GM18870 (cell line): ENCODE data around the gene CDC14B.
A peak's percentile ranks its signal among the peaks of the same experiment; 100 is the strongest.
"Not testable (repeated sequence)": the region's sequence is repeated elsewhere in the genome, so short reads cannot be mapped to it uniquely, and the experiment has no call there.

Experiments used
- ATAC-seq: cut with Tn5 transposase; IDR thresholded peaks from one replicate; pipeline ENCODE4 v1.9.1; 2021; ENCODE audit warnings: moderate library complexity; ENCODE audit not compliant: unreplicated experiment

The CDC14B gene

DNA sequence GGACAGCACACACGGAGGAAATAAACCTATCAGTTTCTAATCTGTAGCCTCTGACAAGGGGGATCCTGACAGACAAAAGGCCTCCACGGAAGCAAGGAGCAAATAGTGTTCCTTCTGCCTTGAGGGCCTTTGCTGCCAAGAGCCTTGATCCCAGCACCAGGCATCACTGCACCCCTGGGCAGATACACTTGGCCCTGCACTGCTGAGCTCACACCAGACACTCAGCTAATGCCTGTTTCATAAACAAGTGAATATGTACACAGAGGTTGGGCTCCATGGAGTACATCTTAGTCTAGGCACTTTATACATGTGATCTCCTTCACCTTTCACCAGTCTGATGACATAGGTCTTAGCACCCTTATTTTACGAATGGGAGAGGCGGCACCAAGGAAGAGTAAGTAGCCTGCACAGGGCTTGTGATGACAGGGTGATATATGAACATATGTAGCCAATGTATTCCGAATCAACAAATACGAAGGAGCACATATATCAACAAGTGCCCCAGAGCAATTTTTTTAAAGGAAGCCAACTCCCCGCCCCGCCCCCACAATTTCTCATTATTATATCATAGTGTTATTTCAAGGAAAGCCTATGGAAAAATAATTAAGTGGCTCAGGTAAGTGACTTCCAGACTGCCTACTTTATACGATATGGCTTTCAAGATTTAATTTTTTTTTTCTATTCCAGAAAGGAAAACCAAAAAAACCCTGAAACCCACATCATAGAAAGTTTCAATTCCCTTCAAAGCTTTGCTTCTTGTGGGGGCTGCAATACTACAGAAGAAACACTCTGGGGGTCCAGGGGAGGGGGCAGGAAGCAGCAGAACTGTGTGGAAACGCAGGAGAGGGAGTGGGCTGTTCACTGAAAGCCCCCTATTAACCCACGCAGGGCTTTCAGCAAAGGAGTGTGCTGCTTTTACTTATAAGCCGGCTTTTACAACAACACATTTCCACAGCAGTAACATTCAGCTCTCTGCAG lies 32.0 kb downstream of the CDC14B start:
- ATAC-seq: no peak

DNA sequence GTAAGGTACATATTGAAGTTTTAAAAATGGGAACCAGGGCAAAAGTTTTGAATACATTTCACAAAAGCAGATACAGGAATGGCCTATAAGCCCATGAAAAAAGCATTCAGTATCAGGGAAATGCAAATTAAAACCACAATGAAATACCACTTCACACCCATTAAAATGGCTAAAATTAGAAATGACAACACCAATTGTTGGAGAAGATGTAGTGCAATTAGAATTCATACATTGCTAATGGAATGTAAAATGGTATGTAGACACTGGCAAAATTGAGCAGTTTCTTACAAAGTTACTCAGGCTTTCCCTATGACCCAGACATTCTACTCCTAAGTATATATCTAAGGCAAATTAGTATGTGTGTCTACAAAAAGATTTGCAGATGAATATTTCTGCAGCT lies 34.2 kb downstream of the CDC14B start:
- no peak for ATAC-seq

- ATAC-seq: not testable (repeated sequence)
Measured at GRCh38 chr9:96582199-96582598, 37.4 kb downstream of the CDC14B start.

DNA sequence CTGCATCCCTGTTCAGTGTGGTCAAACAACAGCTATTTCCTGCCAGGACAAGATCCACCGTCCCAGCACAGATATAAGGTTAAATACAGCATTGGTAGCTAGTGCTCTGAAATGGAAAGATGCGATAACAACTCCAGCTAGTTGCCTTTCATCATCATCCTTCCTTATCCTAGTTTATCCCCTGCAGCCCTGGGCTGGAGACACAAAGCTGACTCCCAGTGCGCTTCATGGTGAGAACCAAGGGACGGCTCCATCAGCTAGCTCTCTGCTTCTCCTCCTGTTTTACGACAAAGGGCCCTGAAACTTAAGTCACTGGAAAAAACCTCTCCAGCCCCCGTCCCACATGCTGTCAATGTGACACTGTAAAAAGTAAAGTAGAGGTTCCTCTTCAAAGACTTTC lies 37.9 kb downstream of the CDC14B start:
- no peak for ATAC-seq

DNA sequence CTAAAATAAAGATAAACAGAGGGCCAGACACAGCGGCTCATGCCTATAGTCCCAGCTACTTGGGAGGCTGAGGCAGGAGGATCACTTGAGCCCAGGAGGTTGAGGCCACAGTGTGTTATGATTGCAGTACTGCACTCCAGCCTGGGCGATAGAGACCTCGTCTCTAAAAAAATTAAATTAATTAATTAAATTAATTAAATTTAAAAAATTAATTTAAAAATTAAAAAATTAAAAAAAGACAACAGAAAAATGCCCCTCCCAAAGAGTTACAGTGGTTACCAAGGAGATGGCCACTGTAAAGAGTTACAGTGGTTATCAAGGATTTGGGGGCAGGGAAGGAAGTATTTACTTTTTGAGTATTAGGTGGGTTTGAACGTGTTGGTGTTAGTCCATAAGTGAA lies 38.3 kb downstream of the CDC14B start:
- no peak for ATAC-seq

GRCh38 chr9:96574931-96575351 lies 44.7 kb downstream of the CDC14B start:
- ATAC-seq: no peak

DNA sequence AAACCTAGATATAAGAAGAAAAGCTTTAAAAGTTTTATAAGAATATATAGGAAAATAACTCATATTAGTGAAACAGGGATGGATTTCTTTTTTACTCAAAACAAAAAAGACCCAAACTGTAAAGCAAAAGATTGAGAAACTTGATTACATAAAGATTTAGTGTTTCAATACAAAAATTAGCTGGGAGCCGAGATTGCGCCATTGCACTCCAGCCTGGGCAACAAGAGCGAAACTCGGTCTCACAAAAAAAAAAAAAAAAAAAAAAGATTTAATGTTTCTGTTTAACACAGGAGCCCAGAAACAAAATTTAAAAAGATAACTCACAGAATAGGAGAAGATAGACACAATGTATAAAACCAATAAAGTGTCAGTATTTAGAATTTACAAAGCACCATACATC lies 45.2 kb downstream of the CDC14B start:
- ATAC-seq: no peak

- peak; percentile 24 for ATAC-seq
Measured at GRCh38 chr9:96567203-96567700, 52.4 kb downstream of the CDC14B start.

DNA sequence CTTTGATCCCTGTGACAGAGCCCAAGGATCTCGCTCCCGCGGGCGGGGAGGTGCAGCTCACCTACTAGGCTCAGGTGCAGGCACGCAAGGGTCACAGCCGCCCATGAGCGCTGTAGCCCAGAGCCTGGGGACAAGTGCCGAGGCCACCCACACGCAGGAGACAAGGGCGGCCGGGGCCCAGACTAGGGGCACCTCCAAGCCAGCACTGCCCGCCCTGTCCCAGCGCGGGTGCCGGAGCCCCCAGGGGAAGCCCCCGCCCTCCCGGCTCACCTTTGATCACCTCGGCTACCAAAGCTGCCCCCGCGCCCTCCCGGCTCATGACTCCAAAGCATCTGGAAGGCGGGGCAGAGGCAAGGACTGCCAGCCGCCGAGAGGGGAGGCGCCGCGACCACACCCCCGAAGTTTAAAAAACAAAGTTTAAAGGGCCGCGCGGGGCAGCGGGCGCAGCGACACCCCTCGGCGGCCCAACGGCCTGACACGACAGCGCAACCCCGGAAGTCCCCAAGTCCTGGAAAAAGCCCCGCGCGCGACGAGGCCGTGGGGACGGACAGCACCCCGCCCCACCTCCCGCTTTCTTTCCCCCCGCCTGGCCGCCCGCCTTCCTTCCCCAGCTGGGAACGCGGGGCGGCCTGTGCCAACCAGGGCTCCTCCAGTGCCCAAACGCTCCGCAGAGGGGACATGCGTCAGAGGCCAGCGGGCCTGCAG lies 53.0 kb downstream of the CDC14B start:
- ATAC-seq: peak; percentile 65

DNA sequence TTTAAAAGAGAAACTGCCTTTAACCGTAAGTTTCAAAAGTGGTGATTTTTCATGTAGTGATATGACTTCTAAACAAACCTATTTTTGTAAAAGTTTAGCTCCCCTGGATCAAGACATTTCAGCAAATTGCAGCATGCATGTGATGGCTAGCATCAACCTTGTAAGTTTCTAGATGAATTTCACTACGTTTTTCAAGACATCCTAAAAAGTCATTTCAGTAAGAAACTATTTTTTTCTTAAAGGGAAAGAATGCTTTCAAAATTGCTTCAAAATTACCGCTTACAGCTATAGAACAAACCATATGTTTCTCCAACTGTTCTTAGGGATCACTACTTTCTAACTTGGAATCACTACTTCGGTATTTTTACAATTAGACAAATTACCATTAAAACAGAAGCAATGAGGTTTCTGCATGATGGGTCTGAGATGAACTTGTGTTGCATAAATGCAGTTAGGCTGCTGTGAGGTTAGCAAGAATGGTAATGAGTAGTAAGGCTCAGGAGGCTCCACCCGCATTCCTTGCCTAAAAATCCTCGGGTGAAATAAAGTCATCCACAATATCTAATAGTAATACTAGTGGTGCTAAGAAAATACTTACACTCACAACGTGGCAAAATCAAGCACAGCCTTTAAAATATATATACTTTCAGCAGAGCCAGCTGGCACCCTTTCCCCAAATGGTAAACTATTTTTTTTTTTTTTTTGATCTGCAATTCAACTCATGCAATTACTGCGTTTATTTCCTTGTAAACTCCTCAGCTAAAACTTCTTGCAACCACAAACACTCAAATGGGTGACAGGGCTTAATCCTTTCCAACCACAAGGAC lies 53.8 kb downstream of the CDC14B start:
- no peak for ATAC-seq

DNA sequence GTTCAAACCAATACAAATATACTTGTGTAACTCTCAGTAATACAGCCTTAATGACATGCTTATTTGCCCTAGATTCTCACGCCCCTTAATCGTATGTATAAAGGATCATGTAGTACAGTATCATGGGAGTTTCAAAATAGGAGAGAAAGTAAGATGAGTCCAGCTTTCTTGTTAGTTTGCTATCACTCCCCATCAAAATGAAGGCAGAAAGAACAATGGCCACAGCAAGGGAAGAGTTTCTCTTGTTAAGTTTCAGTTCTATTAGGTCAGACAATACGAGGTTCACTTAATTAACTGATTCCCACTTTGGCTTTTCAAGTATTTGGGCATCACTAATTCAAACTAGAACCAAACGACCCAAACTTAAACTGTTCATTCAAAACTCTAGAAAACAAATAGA lies 55.4 kb downstream of the CDC14B start:
- ATAC-seq: no peak

DNA sequence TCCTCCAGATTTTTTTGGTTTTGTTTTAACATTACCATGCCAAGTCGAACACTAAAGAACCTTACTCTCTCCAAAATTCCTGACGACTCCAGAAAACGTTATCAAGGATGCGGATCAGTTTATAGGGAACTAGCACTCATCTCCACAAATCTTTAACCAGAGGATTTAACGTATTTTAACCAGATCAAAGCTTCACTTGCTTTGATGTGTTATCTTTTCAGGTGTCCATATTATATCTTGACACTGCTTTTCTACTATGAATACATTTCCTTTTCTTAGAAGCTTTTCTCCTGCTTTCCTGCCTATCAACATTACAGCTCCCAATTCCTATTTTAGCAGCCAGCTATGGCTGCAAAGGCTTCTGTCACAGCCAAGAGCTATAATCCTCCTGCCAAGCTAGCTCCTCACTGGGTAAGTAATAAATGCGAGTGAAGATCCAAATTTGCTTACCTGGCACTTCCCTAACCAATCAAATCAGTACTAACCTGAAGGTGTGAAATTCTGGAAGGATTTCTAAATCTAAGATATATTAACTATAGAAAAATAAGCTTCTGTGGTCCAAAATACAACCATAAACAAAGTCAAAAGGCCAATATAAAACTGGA lies 60.2 kb downstream of the CDC14B start:
- no peak for ATAC-seq

DNA sequence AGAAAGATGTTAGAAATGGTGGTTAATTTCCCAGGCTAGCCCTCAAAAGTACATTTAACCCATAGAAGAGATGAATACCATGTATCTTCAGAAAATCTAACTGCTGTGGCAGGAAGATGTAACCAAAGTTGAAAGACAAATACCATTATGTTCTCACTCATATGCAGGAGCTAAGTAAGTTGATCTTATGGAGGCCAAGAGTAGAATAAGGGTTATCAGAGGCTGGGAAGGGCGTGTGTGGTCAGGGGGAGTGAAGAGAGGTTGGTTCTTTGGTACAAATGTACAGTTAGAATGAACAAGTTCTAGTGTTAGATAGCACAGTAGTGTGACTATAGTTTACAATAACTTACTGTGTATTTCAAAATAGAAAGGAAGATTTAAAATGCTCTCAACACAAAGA lies 61.7 kb downstream of the CDC14B start:
- no peak for ATAC-seq

DNA sequence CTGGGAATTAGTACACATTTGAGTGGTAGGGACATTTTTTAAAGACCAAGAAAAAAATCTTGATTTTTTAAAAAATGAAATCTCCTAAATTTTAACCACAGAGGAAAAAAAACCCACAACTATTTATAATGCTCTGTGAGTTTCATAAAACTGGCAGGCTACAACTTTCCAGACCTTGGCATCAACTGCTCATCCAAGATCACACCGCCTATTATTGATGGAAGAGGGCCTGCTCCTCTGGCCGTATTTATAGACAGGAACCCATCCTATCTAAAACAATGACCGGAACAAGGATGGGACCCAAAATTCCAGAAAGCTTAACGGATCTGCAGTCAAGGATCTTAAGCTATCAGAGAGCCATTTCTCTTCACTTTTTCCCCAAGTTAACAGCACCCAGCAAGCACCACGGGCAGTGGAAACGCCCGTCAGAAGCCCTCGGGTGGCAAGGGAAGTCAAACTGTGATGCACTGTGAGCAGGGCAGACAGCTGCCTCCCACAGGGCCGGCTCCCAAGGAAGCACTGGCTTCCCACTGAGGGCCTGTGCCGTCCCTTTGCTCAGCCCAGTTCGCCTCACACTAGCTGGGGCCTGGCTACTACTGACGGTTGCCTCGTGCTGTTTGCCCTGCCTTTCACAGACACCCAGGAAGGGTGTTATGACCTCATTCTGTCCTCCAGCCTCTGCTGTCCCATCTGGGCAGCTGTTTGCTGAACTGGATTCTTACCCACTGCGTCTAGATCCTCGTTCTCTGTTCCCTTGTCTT lies 62.8 kb downstream of the CDC14B start:
- ATAC-seq: no peak

DNA sequence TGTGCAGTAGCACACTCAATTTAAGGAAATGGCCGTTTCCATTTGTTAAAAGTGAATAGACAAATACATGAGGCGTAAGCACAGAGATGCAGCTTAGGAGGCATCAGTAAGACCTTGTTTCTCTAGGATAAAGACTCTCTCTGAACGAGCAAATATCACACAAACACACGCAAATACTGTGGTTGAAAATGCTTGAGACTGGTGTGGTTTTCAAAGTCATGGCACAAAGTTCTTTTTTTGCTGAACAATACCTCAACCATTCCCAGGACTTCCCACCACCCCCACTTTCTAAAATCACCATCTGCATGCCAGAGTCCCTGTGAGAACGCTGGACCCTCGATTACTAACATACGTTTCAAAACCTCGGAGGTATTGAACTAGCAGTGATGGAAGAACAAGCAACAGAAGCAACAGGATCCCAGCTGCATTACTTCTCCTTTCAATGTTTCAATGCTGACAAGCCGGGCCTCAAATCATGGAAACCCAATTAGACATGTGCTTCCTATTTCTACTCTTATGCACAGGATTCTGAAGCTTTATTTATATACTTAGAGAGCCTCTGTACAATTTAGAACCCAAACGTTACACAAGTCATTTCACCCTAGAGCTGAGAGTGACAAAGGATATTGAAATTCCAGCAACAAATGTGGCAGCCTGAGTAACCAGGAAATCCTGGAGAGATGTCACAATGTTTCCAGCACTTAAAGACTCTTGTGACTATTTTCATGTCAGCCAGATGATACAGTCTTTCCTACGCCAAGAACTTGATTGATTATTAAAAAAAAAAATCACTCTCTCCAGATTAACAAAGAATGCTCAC lies 63.9 kb downstream of the CDC14B start:
- no peak for ATAC-seq

DNA sequence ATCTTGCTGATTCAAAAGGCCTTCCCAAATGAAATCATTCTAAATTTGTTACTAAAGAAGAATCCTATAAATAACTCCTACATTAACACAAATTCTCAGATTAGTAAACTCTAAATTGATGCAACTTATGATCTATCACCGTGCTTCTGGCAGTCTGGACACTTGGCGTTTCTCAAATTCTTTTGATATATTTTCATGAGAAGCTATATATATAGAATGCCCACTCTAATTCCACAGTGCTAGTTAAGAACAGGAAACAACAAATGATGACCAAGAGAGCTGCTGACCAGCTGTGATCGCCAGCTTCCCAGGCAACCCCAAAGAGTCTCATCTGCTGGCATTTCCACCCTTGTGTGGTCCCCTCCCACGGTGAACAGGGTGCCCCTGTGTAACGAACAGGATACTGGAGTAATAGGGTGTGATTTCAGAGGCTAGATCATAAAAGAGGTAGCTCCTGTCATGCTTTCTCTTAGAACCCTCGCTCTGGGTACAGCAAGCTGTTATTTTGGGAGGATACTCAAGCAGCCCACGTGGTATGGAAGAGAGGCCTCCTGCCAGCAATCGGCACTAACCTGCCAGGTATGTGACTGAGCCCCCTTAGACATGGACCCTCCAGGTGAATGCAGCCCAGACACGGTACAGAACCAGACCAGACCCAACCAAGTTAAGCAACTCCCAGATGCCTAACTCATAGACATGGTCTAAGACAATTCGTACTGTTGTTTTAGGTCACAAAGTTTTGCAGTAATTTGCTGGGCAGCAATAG lies 64.7 kb downstream of the CDC14B start:
- no peak for ATAC-seq

- ATAC-seq: no peak
Measured at GRCh38 chr9:96554326-96554725, 65.3 kb downstream of the CDC14B start.

DNA sequence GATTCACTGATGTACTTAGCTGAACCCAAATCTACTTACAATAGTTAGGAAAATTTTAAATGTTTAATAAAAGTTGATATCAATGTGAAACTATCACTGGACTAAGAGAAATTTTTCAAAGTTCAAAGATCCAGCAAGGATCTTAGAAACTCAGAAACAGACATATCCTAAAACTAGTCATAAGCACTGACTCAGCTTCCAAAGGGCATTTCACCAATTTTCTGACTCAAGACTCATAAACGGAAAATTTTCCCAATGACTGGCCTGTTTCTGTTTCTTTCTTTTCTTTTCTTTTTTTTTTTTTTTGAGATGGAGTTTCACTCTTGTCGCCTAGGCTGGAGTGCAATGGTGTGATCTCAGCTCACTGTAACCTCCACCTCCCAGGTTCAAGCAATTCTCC lies 66.6 kb downstream of the CDC14B start:
- no peak for ATAC-seq
